Natural killer cell (primary cell): ENCODE measurements around the gene ARHGAP12. TPM values are rescaled to one million over a fixed set of nuclear protein-coding genes. Genes with fewer than 3 reads are reported as not detected.

ENCODE experiments used
- ATAC-seq, 3 donors: fragments of 150-1000 bp in 2 of 3; fragments of 200-7000 bp in 1 of 3; cut with Tn5 transposase; 1 replicate in 1 of 3; 2 replicates in 2 of 3; pipeline ENCODE4 v1.10.0; 2021; ENCODE audit warnings: mild to moderate bottlenecking in 2 of 3, moderate library complexity in 2 of 3
- DNase-seq, 2 donors: peaks; one replicate each; pipeline versions ENCODE4 v3.0.0 to v3.0.0-alpha.2; 2013 to 2021; ENCODE audit warnings: mixed read lengths in 1 of 2
- H3K27ac ChIP-seq: one replicate; pipeline ENCODE4 v1.5.1; 2013; ENCODE audit warnings: mild to moderate bottlenecking, low read length
- H3K27me3 ChIP-seq: one replicate; pipeline ENCODE4 v1.6.1; 2013; ENCODE audit warnings: low read length; ENCODE audit not compliant: control insufficient read depth, insufficient read depth
- H3K36me3 ChIP-seq: one replicate; pipeline ENCODE4 v1.6.1; 2013; ENCODE audit warnings: low read length; ENCODE audit not compliant: control insufficient read depth, insufficient read depth
- H3K4me1 ChIP-seq: one replicate; pipeline ENCODE4 v1.6.1; 2013; ENCODE audit warnings: low read length; ENCODE audit not compliant: control insufficient read depth, insufficient read depth
- H3K4me3 ChIP-seq: one replicate; pipeline ENCODE4 v1.5.1; 2013; ENCODE audit warnings: low read length
- H3K9me3 ChIP-seq: one replicate; pipeline ENCODE4 v1.6.1; 2013; ENCODE audit warnings: low read length; ENCODE audit not compliant: control insufficient read depth, insufficient read depth
- H3K27ac Mint-ChIP-seq, 2 donors: one replicate each; pipeline ENCODE4 v1.8.0; 2022; ENCODE audit warnings: mild to moderate bottlenecking in 2 of 2, mixed read lengths in 2 of 2, moderate library complexity in 1 of 2
- H3K27me3 Mint-ChIP-seq, 2 donors: one replicate each; pipeline ENCODE4 v1.8.0; 2022; ENCODE audit warnings: low read depth in 2 of 2, mixed read lengths in 2 of 2
- H3K36me3 Mint-ChIP-seq: one replicate; pipeline ENCODE4 v1.8.0; 2022; ENCODE audit warnings: mixed read lengths
- H3K4me1 Mint-ChIP-seq, 2 donors: one replicate each; pipeline ENCODE4 v1.8.0; 2022; ENCODE audit warnings: mixed read lengths in 2 of 2
- H3K4me3 Mint-ChIP-seq: one replicate; pipeline ENCODE4 v1.8.0; 2022; ENCODE audit warnings: mild to moderate bottlenecking, moderate library complexity, mixed read lengths
- H3K9me3 Mint-ChIP-seq, 2 donors: one replicate each; pipeline ENCODE4 v1.8.0; 2022; ENCODE audit warnings: mixed read lengths in 2 of 2
- whole genome bisulfite sequencing: methylation state at CpG from one replicate; pipeline ENCODE4 v1.1.7; 2013; ENCODE audit warnings: missing lambda C conversion rate; ENCODE audit not compliant: insufficient coverage; 5-methylcytosine and 5-hydroxymethylcytosine counted together
- intact Hi-C: fragments of 100-400 bp; cut with micrococcal nuclease; formaldehyde crosslinking; loops from one replicate; pipeline ENCODE4 v1.14.2; 2022
- total RNA-seq, 4 donors: library from RNA; stranded (reverse); fragments of 120-200 nt in 1 of 4; gene quantifications; one replicate each; pipeline versions ENCODE4 v1.2.3 to v1.2.4, GENCODE V29; 2013 to 2022
- TF ChIP-seq, protein P1 (sequence below): fragments of 200-600 bp; IDR thresholded peaks from one replicate; pipeline ENCODE4 v1.8.0; 2022; ENCODE audit warnings: antibody characterized with exemption

The ARHGAP12 gene
- total RNA-seq, 3 donors from 2014 or later (not counting 1 experiment from before 2014, with no cell fraction given): 35.1 to 40.2 (median 40.2) TPM

- Histone ChIP-seq H3K27me3 (no peaks in the 10 kb centered on the region), H3K27ac (no peak overlapping the region), H3K36me3 (no peaks in the 10 kb centered on the region), H3K4me1 (no peaks in the 10 kb centered on the region), H3K9me3 (no peaks in the 10 kb centered on the region), H3K4me3 (no peak overlapping the region)
- ATAC-seq: no peak
- no peak for DNase-seq
- Mint-ChIP-seq H3K27ac (no peak overlapping the region), H3K27me3 (peaks cover 0 to 3% of the 10 kb centered on the region in 2 donors), H3K36me3 (no peaks in the 10 kb centered on the region), H3K4me1 (peaks cover under 1 to 1% of the 10 kb centered on the region in 2 donors), H3K9me3 (no peaks in the 10 kb centered on the region), H3K4me3 (no peak overlapping the region)
- intact Hi-C loops: no loop called here
- WGBS: 80% methylated on average over 1 of the region's 1 CpG
- TF ChIP-seq, protein P1, sequence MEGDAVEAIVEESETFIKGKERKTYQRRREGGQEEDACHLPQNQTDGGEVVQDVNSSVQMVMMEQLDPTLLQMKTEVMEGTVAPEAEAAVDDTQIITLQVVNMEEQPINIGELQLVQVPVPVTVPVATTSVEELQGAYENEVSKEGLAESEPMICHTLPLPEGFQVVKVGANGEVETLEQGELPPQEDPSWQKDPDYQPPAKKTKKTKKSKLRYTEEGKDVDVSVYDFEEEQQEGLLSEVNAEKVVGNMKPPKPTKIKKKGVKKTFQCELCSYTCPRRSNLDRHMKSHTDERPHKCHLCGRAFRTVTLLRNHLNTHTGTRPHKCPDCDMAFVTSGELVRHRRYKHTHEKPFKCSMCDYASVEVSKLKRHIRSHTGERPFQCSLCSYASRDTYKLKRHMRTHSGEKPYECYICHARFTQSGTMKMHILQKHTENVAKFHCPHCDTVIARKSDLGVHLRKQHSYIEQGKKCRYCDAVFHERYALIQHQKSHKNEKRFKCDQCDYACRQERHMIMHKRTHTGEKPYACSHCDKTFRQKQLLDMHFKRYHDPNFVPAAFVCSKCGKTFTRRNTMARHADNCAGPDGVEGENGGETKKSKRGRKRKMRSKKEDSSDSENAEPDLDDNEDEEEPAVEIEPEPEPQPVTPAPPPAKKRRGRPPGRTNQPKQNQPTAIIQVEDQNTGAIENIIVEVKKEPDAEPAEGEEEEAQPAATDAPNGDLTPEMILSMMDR: no peak
These were observed 7.5 kb upstream of the ARHGAP12 start for GRCh38 chr10:31936086-31936485.

- Histone ChIP-seq H3K27me3 (no peaks in the 10 kb centered on the region), H3K36me3 (no peaks in the 10 kb centered on the region), H3K4me1 (no peaks in the 10 kb centered on the region), H3K9me3 (no peaks in the 10 kb centered on the region), H3K4me3 (no peak overlapping the region), H3K27ac (no peak overlapping the region)
- ATAC-seq: no peak
- Mint-ChIP-seq H3K27ac (no peak overlapping the region), H3K4me1 (peaks cover 5% of the 10 kb centered on the region in 2 donors), H3K9me3 (no peaks in the 10 kb centered on the region), H3K27me3 (peaks cover 0 to 3% of the 10 kb centered on the region in 2 donors), H3K36me3 (no peaks in the 10 kb centered on the region), H3K4me3 (no peak overlapping the region)
- TF ChIP-seq, protein P1: no peak
- intact Hi-C loops: no loop called here
- WGBS: 85% methylated on average over 4 of the region's 4 CpGs
- no peak for DNase-seq
These were observed 7.0 kb upstream of the ARHGAP12 start for GRCh38 chr10:31935678-31936077.

DNA sequence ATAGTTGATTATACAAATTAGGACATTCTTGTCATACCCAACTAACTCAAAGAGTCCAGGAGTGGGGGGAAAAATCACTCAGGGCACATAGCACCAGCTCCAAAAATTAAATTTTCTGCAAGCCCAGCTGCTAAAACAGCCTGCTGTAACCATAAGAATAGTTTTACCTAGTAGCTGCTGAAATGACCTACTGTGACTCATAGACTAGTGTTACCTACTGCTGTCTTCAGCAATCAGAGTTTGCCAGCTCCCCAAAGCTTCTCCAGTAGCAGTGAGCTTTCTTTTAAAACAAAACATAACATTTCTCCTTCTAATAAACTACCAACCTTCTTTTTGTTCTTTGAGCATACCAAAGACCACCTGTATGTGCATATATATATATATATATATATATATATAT lies 4.2 kb upstream of the ARHGAP12 start:
- Histone ChIP-seq H3K27me3 (no peaks in the 10 kb centered on the region), H3K4me1 (peaks cover 9% of the 10 kb centered on the region), H3K36me3 (no peaks in the 10 kb centered on the region), H3K27ac (no peak overlapping the region), H3K9me3 (no peaks in the 10 kb centered on the region), H3K4me3 (no peak overlapping the region)
- H3K4me3 Mint-ChIP-seq: no peak overlapping the region
- intact Hi-C loops: no loop called here
- peaks cover 23 to 24% of the 10 kb centered on the region in 2 donors for H3K4me1 Mint-ChIP-seq
- H3K27ac Mint-ChIP-seq: no peak overlapping the region
- ATAC-seq (no peak), DNase-seq (no peak)
- H3K9me3 Mint-ChIP-seq: no peaks in the 10 kb centered on the region
- no peaks in the 10 kb centered on the region for H3K36me3 Mint-ChIP-seq
- TF ChIP-seq, protein P1: no peak
- H3K27me3 Mint-ChIP-seq: peaks cover 0 to 3% of the 10 kb centered on the region in 2 donors

DNA sequence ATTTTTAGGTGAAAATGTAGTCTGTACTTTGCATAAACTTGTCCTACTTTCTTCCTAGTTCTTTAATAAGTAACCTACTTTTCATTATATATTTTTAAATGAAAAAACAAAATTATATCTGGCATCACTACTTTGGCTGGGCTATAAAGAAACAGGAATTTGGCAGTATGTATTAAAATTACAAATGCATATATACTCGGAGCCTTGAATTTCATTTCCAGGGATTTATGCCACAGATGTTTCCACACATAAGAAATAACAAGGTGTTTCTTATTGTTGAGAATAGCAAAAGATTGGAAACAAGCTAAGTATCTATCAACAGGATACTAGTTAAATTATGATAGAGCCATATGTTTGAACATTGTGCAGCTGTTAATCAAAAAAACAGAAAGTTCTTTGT lies 2.2 kb upstream of the ARHGAP12 start:
- H3K36me3 Mint-ChIP-seq: no peaks in the 10 kb centered on the region
- H3K4me1 Mint-ChIP-seq: peaks cover 42 to 44% of the 10 kb centered on the region in 2 donors
- peak overlapping the region; percentile 97 for H3K4me3 Mint-ChIP-seq
- Histone ChIP-seq H3K27ac (no peak overlapping the region), H3K4me1 (peaks cover 19% of the 10 kb centered on the region), H3K27me3 (no peaks in the 10 kb centered on the region), H3K4me3 (no peak overlapping the region), H3K36me3 (no peaks in the 10 kb centered on the region), H3K9me3 (no peaks in the 10 kb centered on the region)
- DNase-seq (no peak), ATAC-seq (no peak)
- H3K9me3 Mint-ChIP-seq: no peaks in the 10 kb centered on the region
- WGBS: 83% methylated on average over 1 of the region's 1 CpG
- TF ChIP-seq, protein P1: no peak
- intact Hi-C loops: no loop called here
- H3K27me3 Mint-ChIP-seq: peaks cover 0 to 3% of the 10 kb centered on the region in 2 donors
- H3K27ac Mint-ChIP-seq: peak overlapping the region; percentile 83 to 89
